Neuron (in vitro differentiated cells): Measurements from ENCODE around the gene RASD1.

Experiments
- H2AFZ ChIP-seq: one replicate; pipeline ENCODE4 v1.6.1; 2013; ENCODE audit warnings: low read depth, mild to moderate bottlenecking, inconsistent platforms, low read length, moderate library complexity
- H3K27me3 ChIP-seq: one replicate; pipeline ENCODE4 v1.6.1; 2013; ENCODE audit warnings: low read length; ENCODE audit not compliant: insufficient read depth
- H3K36me3 ChIP-seq: one replicate; pipeline ENCODE4 v1.6.1; 2013; ENCODE audit warnings: low read length; ENCODE audit not compliant: insufficient read depth
- H3K4me1 ChIP-seq: one replicate; pipeline ENCODE4 v1.6.1; 2013; ENCODE audit warnings: low read length; ENCODE audit not compliant: insufficient read depth
- H3K4me3 ChIP-seq: 2 replicates; pipeline ENCODE4 v1.5.1; 2013; ENCODE audit warnings: mild to moderate bottlenecking, low read length, moderate library complexity
- H3K9me3 ChIP-seq: one replicate; pipeline ENCODE4 v1.6.1; 2013; ENCODE audit warnings: low read length

RASD1 gene

DNA sequence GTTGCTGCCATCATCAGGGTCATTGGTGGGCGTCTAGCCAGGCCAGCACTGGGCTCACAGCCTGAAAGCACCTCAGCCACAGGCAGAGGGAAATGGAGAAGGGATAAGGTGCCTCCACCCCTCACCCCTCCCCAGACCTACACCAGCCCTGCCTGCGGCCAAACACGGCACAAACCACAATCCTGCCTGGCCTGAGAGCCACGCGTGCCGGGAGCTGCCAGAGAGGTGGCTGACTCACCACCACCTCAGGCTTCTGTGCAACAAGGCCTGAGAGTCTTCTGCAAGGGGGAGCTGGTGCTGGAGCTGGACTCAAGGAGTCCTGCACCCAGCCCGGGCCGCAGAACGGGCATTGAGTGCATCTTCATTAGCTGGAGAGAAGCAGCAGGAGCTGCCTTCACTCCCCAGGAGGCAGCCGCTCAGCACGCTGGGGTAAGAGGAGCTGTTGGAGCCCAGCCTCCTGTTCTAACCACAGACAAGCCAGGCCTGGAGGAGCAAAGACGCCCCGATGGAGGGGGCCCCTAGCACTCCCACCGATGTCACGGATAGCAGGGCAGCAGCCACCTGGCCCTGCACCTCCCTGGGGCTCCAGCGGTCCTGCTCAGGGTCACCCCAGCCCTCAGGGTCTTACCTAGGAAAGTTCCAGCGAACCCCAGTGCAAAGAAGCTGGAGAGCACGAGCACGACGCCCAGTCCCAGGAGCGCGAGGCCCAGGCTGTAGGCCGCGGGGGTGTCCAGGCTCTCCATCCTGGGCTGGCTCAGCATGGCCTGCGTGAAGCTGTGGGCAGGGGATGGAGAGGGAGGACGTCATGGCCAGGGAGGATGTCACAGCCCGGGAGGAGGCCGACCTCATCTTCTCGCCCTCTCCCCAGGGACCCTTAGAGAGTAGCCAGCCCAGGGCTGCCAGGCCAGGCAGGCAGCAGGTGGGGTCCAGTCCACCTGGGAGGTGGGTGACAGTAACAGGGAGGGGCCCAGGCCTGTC lies 16.0 kb upstream of the RASD1 start:
- Histone ChIP-seq H3K4me3 (no peak overlapping the region), H3K9me3 (no peaks in the 10 kb centered on the region), H3K4me1 (peaks cover 16% of the 10 kb centered on the region), H3K27me3 (no peaks in the 10 kb centered on the region), H3K36me3 (no peaks in the 10 kb centered on the region), H2AFZ (no peak overlapping the region)

DNA sequence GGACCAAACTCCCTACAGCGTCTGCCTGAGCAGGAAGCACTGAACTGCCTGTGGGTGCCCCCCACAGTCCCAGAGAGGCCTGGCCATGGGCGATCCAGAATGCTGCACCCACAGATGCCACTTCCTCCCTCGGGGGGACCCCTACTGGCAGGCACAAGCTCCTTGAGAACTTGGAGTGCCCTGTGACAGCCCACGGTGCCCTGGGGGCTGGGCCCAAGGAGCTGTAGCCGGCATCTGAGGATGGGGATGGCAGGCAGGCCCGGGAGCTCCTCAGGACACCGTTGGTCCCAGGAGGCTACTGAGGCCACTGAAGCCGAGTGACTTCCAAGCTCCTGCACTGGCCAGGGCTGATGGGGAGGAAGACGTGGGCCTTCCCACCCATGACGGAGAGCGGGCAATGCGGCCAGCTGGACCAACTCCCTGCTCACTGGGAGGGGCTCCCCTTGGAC lies 15.1 kb upstream of the RASD1 start:
- H3K9me3 ChIP-seq = no peaks in the 10 kb centered on the region
- H3K4me1 ChIP-seq = peaks cover 15% of the 10 kb centered on the region
- no peak overlapping the region for H2AFZ ChIP-seq
- no peaks in the 10 kb centered on the region for H3K27me3 ChIP-seq
- no peaks in the 10 kb centered on the region for H3K36me3 ChIP-seq
- no peak overlapping the region for H3K4me3 ChIP-seq

DNA sequence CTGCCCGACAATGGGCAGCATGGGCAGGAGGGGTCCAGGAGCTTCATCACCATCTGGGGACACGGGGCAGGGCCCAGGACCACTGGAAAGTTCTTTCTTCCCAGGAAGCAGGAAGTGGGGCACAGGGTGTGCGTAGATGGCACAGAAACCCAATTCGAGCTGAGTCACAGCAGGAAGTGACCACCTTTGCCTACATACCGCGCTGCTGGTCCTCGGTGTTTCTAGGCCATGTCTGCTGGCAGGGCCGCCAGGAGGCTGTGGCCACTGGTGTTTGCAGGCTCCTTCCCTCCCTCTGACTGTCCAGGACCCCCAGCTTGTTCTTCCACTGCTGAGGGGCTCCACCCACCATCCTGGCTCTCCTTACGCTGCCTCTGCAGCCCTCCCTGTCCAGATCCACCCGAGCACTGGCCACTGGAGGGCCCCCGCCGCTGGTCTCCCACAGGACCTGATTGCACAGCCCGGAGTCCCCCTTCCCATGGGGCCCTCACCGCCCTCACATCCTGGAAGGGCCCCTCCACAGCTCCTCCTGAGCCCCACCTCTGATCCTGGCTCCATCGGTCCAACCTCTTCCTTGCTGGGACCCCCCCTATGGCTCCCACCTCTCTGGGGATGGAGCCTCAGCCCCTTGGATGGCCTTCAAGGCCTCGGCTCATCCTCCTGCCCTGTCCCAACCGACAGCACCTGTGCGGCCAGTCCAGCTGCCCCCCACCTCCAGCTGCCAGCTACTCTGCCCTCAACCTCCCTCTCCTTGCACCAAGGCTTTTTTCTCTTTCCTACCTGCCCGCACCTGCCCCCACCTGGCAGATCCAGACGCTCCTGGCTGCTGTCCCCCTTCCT lies 14.5 kb upstream of the RASD1 start:
- peaks cover 10% of the 10 kb centered on the region for H3K4me1 ChIP-seq
- no peaks in the 10 kb centered on the region for H3K27me3 ChIP-seq
- no peaks in the 10 kb centered on the region for H3K9me3 ChIP-seq
- no peaks in the 10 kb centered on the region for H3K36me3 ChIP-seq
- H2AFZ ChIP-seq = no peak overlapping the region
- no peak overlapping the region for H3K4me3 ChIP-seq

GRCh38 chr17:17509601-17510425 lies 13.6 kb upstream of the RASD1 start:
- no peak overlapping the region for H2AFZ ChIP-seq
- H3K9me3 ChIP-seq = no peaks in the 10 kb centered on the region
- H3K4me3 ChIP-seq = no peak overlapping the region
- peaks cover 1% of the 10 kb centered on the region for H3K4me1 ChIP-seq
- no peaks in the 10 kb centered on the region for H3K27me3 ChIP-seq
- H3K36me3 ChIP-seq = no peaks in the 10 kb centered on the region

- no peaks in the 10 kb centered on the region for H3K4me1 ChIP-seq
- no peaks in the 10 kb centered on the region for H3K36me3 ChIP-seq
- H2AFZ ChIP-seq = no peak overlapping the region
- no peaks in the 10 kb centered on the region for H3K27me3 ChIP-seq
- H3K9me3 ChIP-seq = no peaks in the 10 kb centered on the region
- H3K4me3 ChIP-seq = no peak overlapping the region
Observed at GRCh38 chr17:17508646-17509591, 12.7 kb upstream of the RASD1 start.

GRCh38 chr17:17508019-17508535 lies 11.9 kb upstream of the RASD1 start:
- Histone ChIP-seq H3K4me1 (no peaks in the 10 kb centered on the region), H3K27me3 (no peaks in the 10 kb centered on the region), H3K9me3 (no peaks in the 10 kb centered on the region), H3K4me3 (no peak overlapping the region), H3K36me3 (no peaks in the 10 kb centered on the region), H2AFZ (no peak overlapping the region)

- H3K27me3 ChIP-seq = no peaks in the 10 kb centered on the region
- H3K36me3 ChIP-seq = no peaks in the 10 kb centered on the region
- H3K4me1 ChIP-seq = no peaks in the 10 kb centered on the region
- H3K9me3 ChIP-seq = no peaks in the 10 kb centered on the region
- no peak overlapping the region for H3K4me3 ChIP-seq
- no peak overlapping the region for H2AFZ ChIP-seq
Observed at GRCh38 chr17:17507465-17508011, 11.3 kb upstream of the RASD1 start.

GRCh38 chr17:17506893-17507464 lies 10.8 kb upstream of the RASD1 start:
- Histone ChIP-seq H3K36me3 (no peaks in the 10 kb centered on the region), H3K9me3 (no peaks in the 10 kb centered on the region), H3K4me1 (no peaks in the 10 kb centered on the region), H3K27me3 (no peaks in the 10 kb centered on the region), H2AFZ (no peak overlapping the region), H3K4me3 (no peak overlapping the region)

DNA sequence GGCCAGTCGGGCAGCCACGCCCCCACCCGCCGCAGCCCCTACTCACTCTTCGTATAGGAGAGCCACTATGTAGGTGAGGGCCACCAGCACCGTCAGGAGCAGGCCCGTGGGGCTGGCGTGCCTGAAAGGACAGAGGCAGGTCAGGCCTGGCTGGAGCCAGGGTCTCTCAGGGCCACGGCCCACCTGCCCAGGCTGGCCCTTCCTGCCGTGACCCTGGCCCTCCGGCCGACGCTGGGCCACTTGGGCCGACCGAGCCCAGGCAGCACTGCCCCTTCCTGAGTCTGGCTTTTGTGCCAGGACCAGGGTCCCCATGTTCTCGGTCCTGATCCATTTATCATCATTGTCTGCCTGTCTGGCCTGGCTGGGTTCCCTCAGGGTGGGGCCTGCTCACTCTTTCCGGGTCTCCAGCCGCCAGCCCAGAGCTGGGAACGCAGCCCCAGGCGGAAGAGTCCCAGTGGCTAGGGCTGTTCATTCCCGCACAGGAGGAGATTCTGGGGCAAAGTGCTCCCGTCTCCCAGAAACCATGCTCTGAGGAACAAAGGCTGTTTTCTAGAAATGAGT lies 10.1 kb upstream of the RASD1 start:
- no peaks in the 10 kb centered on the region for H3K27me3 ChIP-seq
- no peak overlapping the region for H3K4me3 ChIP-seq
- no peak overlapping the region for H2AFZ ChIP-seq
- no peaks in the 10 kb centered on the region for H3K36me3 ChIP-seq
- H3K9me3 ChIP-seq = no peaks in the 10 kb centered on the region
- no peaks in the 10 kb centered on the region for H3K4me1 ChIP-seq

DNA sequence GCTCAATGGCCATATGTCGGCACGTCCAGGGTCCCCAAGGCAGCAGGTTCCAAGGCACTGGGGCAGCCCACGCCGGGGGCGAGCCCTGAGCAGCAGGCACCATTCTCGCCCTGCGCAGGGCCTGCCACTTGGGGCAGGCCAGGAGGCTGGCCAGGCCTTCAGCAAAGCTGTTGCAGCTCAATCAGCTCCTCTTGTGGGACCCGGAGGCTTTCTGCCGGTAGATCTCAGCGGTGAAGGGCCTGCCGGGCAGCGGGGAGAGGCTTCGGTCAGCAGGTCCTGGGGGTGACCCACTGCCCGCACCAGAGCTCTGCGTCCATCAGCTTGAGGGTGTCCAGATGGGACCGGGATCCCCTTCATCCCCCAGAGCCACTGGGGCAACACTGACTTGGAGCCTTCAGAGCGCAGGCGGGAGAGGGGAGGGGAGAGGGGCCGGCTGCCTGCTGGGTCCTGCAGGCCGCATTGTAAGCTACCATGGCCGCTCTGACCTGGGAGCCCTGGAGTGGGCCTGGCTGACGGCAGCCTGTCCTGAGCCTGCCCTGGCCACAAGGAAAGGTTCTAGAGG lies 9.5 kb upstream of the RASD1 start:
- Histone ChIP-seq H3K9me3 (no peaks in the 10 kb centered on the region), H3K4me1 (no peaks in the 10 kb centered on the region), H3K36me3 (no peaks in the 10 kb centered on the region), H3K27me3 (no peaks in the 10 kb centered on the region), H2AFZ (no peak overlapping the region), H3K4me3 (no peak overlapping the region)

- H3K36me3 ChIP-seq = no peaks in the 10 kb centered on the region
- H3K4me3 ChIP-seq = no peak overlapping the region
Observed at GRCh38 chr17:17505151-17505550, 9.0 kb upstream of the RASD1 start.

More at GRCh38 chr17:17505151-17505550, 9.0 kb upstream of the RASD1 start:
- Histone ChIP-seq H2AFZ (no peak overlapping the region), H3K4me1 (no peaks in the 10 kb centered on the region), H3K9me3 (no peaks in the 10 kb centered on the region), H3K27me3 (no peaks in the 10 kb centered on the region)
